Measurements from ENCODE around the gene NKAIN4.

DNA sequence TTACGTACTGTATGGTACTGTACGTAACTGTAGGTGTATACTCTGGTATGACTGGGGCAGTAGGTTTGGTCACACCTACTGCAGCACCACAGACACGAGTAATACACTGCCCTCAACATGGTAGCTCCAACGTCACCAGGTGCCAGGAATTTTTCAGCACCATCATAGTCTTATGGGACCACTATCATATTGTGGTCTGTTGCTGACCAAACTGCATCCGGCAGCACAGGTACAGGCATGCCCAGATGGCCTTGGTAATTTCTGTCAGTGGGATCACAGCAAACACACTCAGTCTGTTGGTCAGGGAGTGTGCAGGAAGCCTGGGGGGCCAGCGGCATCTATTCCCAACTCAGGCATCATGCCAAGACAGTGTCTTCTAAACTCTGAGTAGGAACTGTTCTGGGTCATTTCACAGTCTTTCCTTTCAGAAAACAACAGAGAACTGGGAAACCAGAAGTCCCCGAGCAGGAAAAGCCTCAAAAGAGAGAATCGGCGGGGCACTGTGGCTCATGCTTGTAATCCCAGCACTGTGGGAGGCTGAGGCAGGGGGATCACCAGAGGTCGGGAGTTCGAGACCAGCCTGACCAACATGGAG, 44.2 kb downstream of the NKAIN4 start:
- TF ChIP-seq CTCF (conservative IDR thresholded peaks at IDR 0.05 in 1 of 2, IDR thresholded peaks at IDR 0.05 in 1 of 2; ENCODE audit: extremely low read depth in 1 of 2, insufficient read depth in 1 of 2, low read depth in 1 of 2, low read length in 2 of 2), result no peak
- no peak for TF ChIP-seq EZH2 (IDR thresholded peaks at IDR 0.05; ENCODE audit: borderline replicate concordance, low read length)

Data from mammary epithelial cell (primary cell).